Measurements from ENCODE around the gene LAMA4. TPM values are rescaled to one million over a fixed set of nuclear protein-coding genes. Genes with fewer than 3 reads are reported as not detected.

Gene LAMA4
- polyA plus RNA-seq, 2 of the 4 experiments (the other 2 are of a cell fraction), result 1.0 to 3.1 TPM

- 24% methylated on average over 1 of the region's 1 CpG for WGBS (ENCODE audit: missing lambda C conversion rate)
- ATAC-seq, result no peak
- POLR2A ChIA-PET, result no interaction called here
These were observed 105.1 kb downstream of the LAMA4 start for GRCh38 chr6:112149236-112149635.

More at GRCh38 chr6:112149236-112149635, 105.1 kb downstream of the LAMA4 start:
- Histone ChIP-seq H3K27ac (no peak overlapping the region), H3K9me3 (no peaks in the 10 kb centered on the region), H3K4me1 (peaks cover 5% of the 10 kb centered on the region; the same call in 1 of the 3 replicates), H3K4me3 (no peak overlapping the region), H3K4me2 (no peak overlapping the region)
- CTCF ChIA-PET, result interaction anchor here (2.3 kb wide), 1 partner anchor 15 kb away, joined by 8 read pairs; no protein-coding TSS in a partner anchor
- no peak for FAIRE-seq
- TF ChIP-seq BCL3 (IDR thresholded peaks at IDR 0.05) (no peak), RNF2 (IDR thresholded peaks at IDR 0.05; ENCODE audit: borderline replicate concordance, low read depth) (no peak), NPAS2 (CRISPR knock-in tag; IDR thresholded peaks at IDR 0.05; ENCODE audit: borderline replicate concordance) (no peak), CBX2 (IDR thresholded peaks at IDR 0.05; ENCODE audit: borderline replicate concordance, low read depth) (no peak), REST (IDR thresholded peaks at IDR 0.05) (no peak), USF2 (IDR thresholded peaks at IDR 0.05) (no peak), CBX8 (IDR thresholded peaks at IDR 0.05) (no peak), NFE2L2 (conservative IDR thresholded peaks at IDR 0.05; ENCODE audit: low read length) (no peak), PBX3 (IDR thresholded peaks at IDR 0.05) (no peak), SREBF2 (IDR thresholded peaks at IDR 0.05) (no peak), ELK1 (IDR thresholded peaks at IDR 0.05; ENCODE audit: low read depth, low read length) (no peak), BHLHE40 (IDR thresholded peaks at IDR 0.05; ENCODE audit: low read depth, low read length) (no peak), HOXB5 (CRISPR knock-in tag; IDR thresholded peaks at IDR 0.05) (no peak), CEBPB (IDR thresholded peaks at IDR 0.05) (no peak), HOXA7 (CRISPR knock-in tag; IDR thresholded peaks at IDR 0.05) (no peak), E2F6 (IDR thresholded peaks at IDR 0.05; ENCODE audit: borderline replicate concordance, low read depth) (no peak), HMGXB4 (CRISPR knock-in tag; IDR thresholded peaks at IDR 0.05; ENCODE audit: borderline replicate concordance) (no peak), TFCP2L1 (CRISPR knock-in tag; IDR thresholded peaks at IDR 0.05) (no peak), RARB (CRISPR knock-in tag; IDR thresholded peaks at IDR 0.05) (no peak)
- no peak for DNase-seq (ENCODE audit: low read depth in 1 of 2, low spot score in 1 of 2)

Data from A549 (cell line).